Middle frontal gyrus (tissue), 1 donor: ENCODE measurements around the gene ZNF423.

Source experiments
- DNase-seq: peaks from one replicate; pipeline ENCODE4 v3.0.0-alpha.2; 2015; ENCODE audit warnings: low spot score; ENCODE audit errors: extremely low spot score

The ZNF423 gene

GRCh38 chr16:49849037-49849753 lies 6.7 kb downstream of the ZNF423 start:
- DNase-seq = no peak

- no peak for DNase-seq
Measured at GRCh38 chr16:49848530-49848929, 7.4 kb downstream of the ZNF423 start.

- DNase-seq = no peak
Measured at GRCh38 chr16:49846800-49847199, 9.1 kb downstream of the ZNF423 start.

GRCh38 chr16:49844359-49844758 lies 11.6 kb downstream of the ZNF423 start:
- no peak for DNase-seq

GRCh38 chr16:49843758-49844157 lies 12.2 kb downstream of the ZNF423 start:
- no peak for DNase-seq

- DNase-seq = no peak
Measured at GRCh38 chr16:49842972-49843371, 12.9 kb downstream of the ZNF423 start.

GRCh38 chr16:49839017-49839825 lies 16.7 kb downstream of the ZNF423 start:
- DNase-seq = no peak

- no peak for DNase-seq
Measured at GRCh38 chr16:49838441-49839016, 17.4 kb downstream of the ZNF423 start.

GRCh38 chr16:49837688-49838410 lies 18.1 kb downstream of the ZNF423 start:
- no peak for DNase-seq

- no peak for DNase-seq
Measured at GRCh38 chr16:49836668-49837067, 19.2 kb downstream of the ZNF423 start.

- DNase-seq = no peak
Measured at GRCh38 chr16:49836218-49836617, 19.7 kb downstream of the ZNF423 start.

- no peak for DNase-seq
Measured at GRCh38 chr16:49835161-49835777, 20.6 kb downstream of the ZNF423 start.

- no peak for DNase-seq
Measured at GRCh38 chr16:49834531-49835151, 21.3 kb downstream of the ZNF423 start.

- DNase-seq = no peak
Measured at GRCh38 chr16:49833796-49834530, 21.9 kb downstream of the ZNF423 start.

- no peak for DNase-seq
Measured at GRCh38 chr16:49833085-49833484, 22.8 kb downstream of the ZNF423 start.

- DNase-seq = no peak
Measured at GRCh38 chr16:49832177-49832576, 23.7 kb downstream of the ZNF423 start.

GRCh38 chr16:49830873-49831272 lies 25.0 kb downstream of the ZNF423 start:
- DNase-seq = no peak

- DNase-seq = no peak
Measured at GRCh38 chr16:49828533-49829267, 27.2 kb downstream of the ZNF423 start.

GRCh38 chr16:49827805-49828438 lies 28.0 kb downstream of the ZNF423 start:
- no peak for DNase-seq
